Measurements from ENCODE around the gene OLFM2.

Gene OLFM2

GRCh38 chr19:9819596-9819909, 116.8 kb downstream of the OLFM2 start:
- Histone ChIP-seq H3K36me3 (peaks cover 0 to 18% (median 3%) of the 10 kb centered on the region in 3 donors), H3K4me1 (peaks cover 0 to 28% (median 20%) of the 10 kb centered on the region in 4 donors), H3K27me3 (no peaks in the 10 kb centered on the region), H3K9me3 (no peaks in the 10 kb centered on the region), H3K4me3 (peak overlapping the region; percentile 88 to 99), H3K27ac (peak overlapping the region; percentile 92 to 96)
- no peak for TF ChIP-seq CTCF (IDR thresholded peaks at IDR 0.05)
- intact Hi-C loops (cut with DNase I; ENCODE audit: low total_unique reads): no loop called here
- no peak for DNase-seq

GRCh38 chr19:9818734-9819595, 117.3 kb downstream of the OLFM2 start, which contains the start of gene FBXL12:
Gene FBXL12, minus strand, starts transcription at chr19:9819079. Its CDS starts 266 bp downstream, at chr19:9818813.
- peaks cover 3 to 21% (median 5%) of the 10 kb centered on the region in 3 donors for H3K36me3 ChIP-seq
- H3K27ac ChIP-seq: peak within 1 kb of the TSS; percentile 92 to 96
- DNase-seq: peak; percentile 100
- peaks cover 0 to 28% (median 20%) of the 10 kb centered on the region in 4 donors for H3K4me1 ChIP-seq
- H3K4me3 ChIP-seq: peak within 1 kb of the TSS; percentile 88 to 99
- TF ChIP-seq CTCF (IDR thresholded peaks at IDR 0.05): no peak
- intact Hi-C loops (cut with DNase I; ENCODE audit: low total_unique reads): no loop called here
- no peaks in the 10 kb centered on the region for H3K9me3 ChIP-seq
- no peaks in the 10 kb centered on the region for H3K27me3 ChIP-seq

GRCh38 chr19:9818175-9818733, 118.1 kb downstream of the OLFM2 start:
- no peak for DNase-seq
- H3K9me3 ChIP-seq: no peaks in the 10 kb centered on the region
- peak overlapping the region; percentile 92 to 96 for H3K27ac ChIP-seq
- TF ChIP-seq CTCF (IDR thresholded peaks at IDR 0.05): no peak
- H3K36me3 ChIP-seq: peaks cover 3 to 22% (median 12%) of the 10 kb centered on the region in 3 donors
- peaks cover 0 to 28% (median 20%) of the 10 kb centered on the region in 4 donors for H3K4me1 ChIP-seq
- H3K27me3 ChIP-seq: no peaks in the 10 kb centered on the region
- intact Hi-C loops (cut with DNase I; ENCODE audit: low total_unique reads): no loop called here
- peak overlapping the region; percentile 88 to 99 for H3K4me3 ChIP-seq

GRCh38 chr19:9811139-9811538, 125.2 kb downstream of the OLFM2 start:
- intact Hi-C loops (cut with DNase I; ENCODE audit: low total_unique reads): no loop called here
- Histone ChIP-seq H3K4me3 (no peak overlapping the region), H3K27me3 (no peaks in the 10 kb centered on the region), H3K9me3 (no peaks in the 10 kb centered on the region), H3K4me1 (peaks cover 0 to 1% (median 0%) of the 10 kb centered on the region in 4 donors), H3K27ac (no peak overlapping the region), H3K36me3 (peaks cover 39 to 82% (median 51%) of the 10 kb centered on the region in 3 donors)
- no peak for TF ChIP-seq CTCF (IDR thresholded peaks at IDR 0.05)
- DNase-seq: no peak

GRCh38 chr19:9808855-9809824, 127.2 kb downstream of the OLFM2 start:
- peaks cover 39 to 73% (median 52%) of the 10 kb centered on the region in 3 donors for H3K36me3 ChIP-seq
- TF ChIP-seq CTCF (IDR thresholded peaks at IDR 0.05): no peak
- H3K4me3 ChIP-seq: no peak overlapping the region

More at GRCh38 chr19:9808855-9809824, 127.2 kb downstream of the OLFM2 start:
- no peak for DNase-seq
- Histone ChIP-seq H3K27ac (no peak overlapping the region), H3K4me1 (no peaks in the 10 kb centered on the region), H3K9me3 (no peaks in the 10 kb centered on the region), H3K27me3 (no peaks in the 10 kb centered on the region)
- intact Hi-C loops (cut with DNase I; ENCODE audit: low total_unique reads): loop anchor here (10.0 kb wide), 1 partner anchor 604 kb away; no protein-coding TSS in a partner anchor
